ENCODE data around the gene PKLR. TPM values are rescaled to one million over a fixed set of nuclear protein-coding genes. Genes with fewer than 3 reads are reported as not detected.
"Not testable (repeated sequence)": the region's sequence is repeated elsewhere in the genome, so short reads cannot be mapped to it uniquely, and the experiment has no call there.

Gene PKLR
- 0.09 TPM in 1 of 2 replicates, not detected in the other for total RNA-seq

- peaks cover 5% of the 10 kb centered on the region for H3K4me1 Mint-ChIP-seq
- H3K4me3 Mint-ChIP-seq = no peak within 1 kb of the TSS
- no peaks in the 10 kb centered on the region for H3K9me3 Mint-ChIP-seq
- H3K27ac Mint-ChIP-seq = no peak within 1 kb of the TSS
- no peaks in the 10 kb centered on the region for H3K36me3 Mint-ChIP-seq (ENCODE audit: low read depth)
- peaks cover 16% of the 10 kb centered on the region for H3K27me3 Mint-ChIP-seq
- intact Hi-C loops (cut with micrococcal nuclease) = no loop called here
- no peak for DNase-seq
These were observed at the start of gene PKLR for GRCh38 chr1:155301342-155301841. Gene PKLR, minus strand, starts transcription at chr1:155301438. Its CDS starts 43 bp downstream, at chr1:155301395.

- Mint-ChIP-seq H3K27me3 (no peaks in the 10 kb centered on the region), H3K9me3 (no peaks in the 10 kb centered on the region), H3K27ac (no peak overlapping the region), H3K4me1 (no peaks in the 10 kb centered on the region), H3K4me3 (no peak overlapping the region), H3K36me3 (ENCODE audit: low read depth) (peaks cover 68% of the 10 kb centered on the region)
- intact Hi-C loops (cut with micrococcal nuclease) = no loop called here
- no peak for DNase-seq
These were observed 41.6 kb upstream of the PKLR start for GRCh38 chr1:155342842-155343241.

- no peak for DNase-seq
- Mint-ChIP-seq H3K27me3 (no peaks in the 10 kb centered on the region), H3K4me1 (no peaks in the 10 kb centered on the region), H3K27ac (no peak overlapping the region), H3K9me3 (no peaks in the 10 kb centered on the region), H3K4me3 (no peak overlapping the region), H3K36me3 (ENCODE audit: low read depth) (peaks cover 59% of the 10 kb centered on the region)
- intact Hi-C loops (cut with micrococcal nuclease) = no loop called here
These were observed 38.4 kb upstream of the PKLR start for GRCh38 chr1:155339515-155340097.

- Mint-ChIP-seq H3K4me1 (no peaks in the 10 kb centered on the region), H3K36me3 (ENCODE audit: low read depth) (peaks cover 39% of the 10 kb centered on the region), H3K27ac (no peak overlapping the region), H3K27me3 (no peaks in the 10 kb centered on the region), H3K4me3 (no peak overlapping the region), H3K9me3 (no peaks in the 10 kb centered on the region)
- intact Hi-C loops (cut with micrococcal nuclease) = no loop called here
- DNase-seq = no peak
These were observed 33.7 kb upstream of the PKLR start for GRCh38 chr1:155334962-155335361.

GRCh38 chr1:155329980-155330598, 28.9 kb upstream of the PKLR start:
- Mint-ChIP-seq H3K4me1 (peaks cover 12% of the 10 kb centered on the region), H3K36me3 (ENCODE audit: low read depth) (peaks cover 27% of the 10 kb centered on the region), H3K9me3 (no peaks in the 10 kb centered on the region), H3K27me3 (no peaks in the 10 kb centered on the region), H3K27ac (no peak overlapping the region), H3K4me3 (no peak overlapping the region)
- intact Hi-C loops (cut with micrococcal nuclease) = loop anchor here (10.0 kb wide), 1 partner anchor 265 kb away; no protein-coding TSS in a partner anchor
- DNase-seq = no peak

GRCh38 chr1:155328856-155329255, 27.6 kb upstream of the PKLR start:
- H3K9me3 Mint-ChIP-seq, DNase-seq, H3K4me3 Mint-ChIP-seq, H3K27me3 Mint-ChIP-seq, H3K27ac Mint-ChIP-seq: not testable (repeated sequence)
- H3K36me3 Mint-ChIP-seq (ENCODE audit: low read depth) = peaks cover 21% of the 10 kb centered on the region
- peaks cover 14% of the 10 kb centered on the region for H3K4me1 Mint-ChIP-seq
- intact Hi-C loops (cut with micrococcal nuclease) = loop anchor here (10.0 kb wide), 1 partner anchor 266 kb away; no protein-coding TSS in a partner anchor

- H3K27ac Mint-ChIP-seq = peak overlapping the region; percentile 49
- H3K9me3 Mint-ChIP-seq = no peaks in the 10 kb centered on the region
- intact Hi-C loops (cut with micrococcal nuclease) = loop anchor here (10.0 kb wide), 1 partner anchor 267 kb away; no protein-coding TSS in a partner anchor
- H3K27me3 Mint-ChIP-seq = no peaks in the 10 kb centered on the region
- H3K36me3 Mint-ChIP-seq (ENCODE audit: low read depth) = peaks cover 19% of the 10 kb centered on the region
- no peak overlapping the region for H3K4me3 Mint-ChIP-seq
- peaks cover 14% of the 10 kb centered on the region for H3K4me1 Mint-ChIP-seq
- DNase-seq = no peak
These were observed 26.7 kb upstream of the PKLR start for GRCh38 chr1:155327981-155328380.

GRCh38 chr1:155326631-155327037, 25.4 kb upstream of the PKLR start:
- intact Hi-C loops (cut with micrococcal nuclease) = loop anchor here (10.0 kb wide), 1 partner anchor 268 kb away; no protein-coding TSS in a partner anchor
- Mint-ChIP-seq H3K36me3 (ENCODE audit: low read depth) (peaks cover 22% of the 10 kb centered on the region), H3K9me3 (no peaks in the 10 kb centered on the region), H3K27me3 (no peaks in the 10 kb centered on the region), H3K4me3 (no peak overlapping the region), H3K27ac (no peak overlapping the region), H3K4me1 (peaks cover 21% of the 10 kb centered on the region)
- no peak for DNase-seq

- Mint-ChIP-seq H3K36me3 (ENCODE audit: low read depth) (peaks cover 18% of the 10 kb centered on the region), H3K4me1 (peaks cover 24% of the 10 kb centered on the region), H3K27me3 (no peaks in the 10 kb centered on the region), H3K27ac (peak overlapping the region; percentile 38), H3K9me3 (no peaks in the 10 kb centered on the region), H3K4me3 (peak overlapping the region; percentile 91)
- intact Hi-C loops (cut with micrococcal nuclease) = loop anchor here (10.0 kb wide), 1 partner anchor 269 kb away; no protein-coding TSS in a partner anchor
- no peak for DNase-seq
These were observed 24.8 kb upstream of the PKLR start for GRCh38 chr1:155326020-155326526.

GRCh38 chr1:155325603-155325893, 24.3 kb upstream of the PKLR start:
- H3K4me1 Mint-ChIP-seq = peaks cover 28% of the 10 kb centered on the region
- intact Hi-C loops (cut with micrococcal nuclease) = loop anchor here (10.0 kb wide), 1 partner anchor 269 kb away; no protein-coding TSS in a partner anchor
- DNase-seq = no peak
- peak overlapping the region; percentile 91 for H3K4me3 Mint-ChIP-seq
- H3K9me3 Mint-ChIP-seq = no peaks in the 10 kb centered on the region
- H3K27ac Mint-ChIP-seq = no peak overlapping the region
- no peaks in the 10 kb centered on the region for H3K27me3 Mint-ChIP-seq
- peaks cover 15% of the 10 kb centered on the region for H3K36me3 Mint-ChIP-seq (ENCODE audit: low read depth)

GRCh38 chr1:155324717-155325602, 23.7 kb upstream of the PKLR start:
- peaks cover 12% of the 10 kb centered on the region for H3K36me3 Mint-ChIP-seq (ENCODE audit: low read depth)
- intact Hi-C loops (cut with micrococcal nuclease) = loop anchor here (1.0 to 10.0 kb wide), 6 partner anchors 118 to 422 kb away; partner anchors contain the start of genes CKS1B, KRTCAP2, MSTO1 and MTX1
- H3K4me3 Mint-ChIP-seq = peak overlapping the region; percentile 91
- no peaks in the 10 kb centered on the region for H3K27me3 Mint-ChIP-seq
- H3K9me3 Mint-ChIP-seq = no peaks in the 10 kb centered on the region
- no peak for DNase-seq
- H3K27ac Mint-ChIP-seq = no peak overlapping the region
- peaks cover 34% of the 10 kb centered on the region for H3K4me1 Mint-ChIP-seq

GRCh38 chr1:155324037-155324716, 22.9 kb upstream of the PKLR start:
- Mint-ChIP-seq H3K36me3 (ENCODE audit: low read depth) (peaks cover 16% of the 10 kb centered on the region), H3K9me3 (no peaks in the 10 kb centered on the region), H3K27ac (peak overlapping the region; percentile 86), H3K4me1 (peaks cover 36% of the 10 kb centered on the region), H3K4me3 (peak overlapping the region; percentile 91), H3K27me3 (no peaks in the 10 kb centered on the region)
- intact Hi-C loops (cut with micrococcal nuclease) = loop anchor here (1.0 to 10.0 kb wide), 6 partner anchors 117 to 423 kb away; partner anchors contain the start of genes CKS1B, KRTCAP2, MSTO1 and MTX1
- peak; percentile 98 for DNase-seq

- Mint-ChIP-seq H3K36me3 (ENCODE audit: low read depth) (peaks cover 21% of the 10 kb centered on the region), H3K27ac (peak overlapping the region; percentile 86), H3K4me1 (peaks cover 36% of the 10 kb centered on the region), H3K4me3 (peak overlapping the region; percentile 91), H3K27me3 (no peaks in the 10 kb centered on the region), H3K9me3 (no peaks in the 10 kb centered on the region)
- DNase-seq = peak; percentile 96
- intact Hi-C loops (cut with micrococcal nuclease) = loop anchor here (1.0 to 10.0 kb wide), 11 partner anchors 15 to 424 kb away; partner anchors contain the start of genes CKS1B, ENTREP3, FDPS and HCN3
These were observed 22.4 kb upstream of the PKLR start for GRCh38 chr1:155323729-155324036.
